K562 (cell line): Measurements from ENCODE around the gene ARL8A. TPM values are rescaled to one million over a fixed set of nuclear protein-coding genes. Genes with fewer than 3 reads are reported as not detected.

Experiments used
- ATF3 ChIP-seq, 2 experiments: fragments of 450-650 bp in 1 of 2; sonication (generic) in 1 of 2; formaldehyde crosslinking in 1 of 2; IDR thresholded peaks in 1 of 2; conservative IDR thresholded peaks in 1 of 2; 2 replicates each; pipeline versions ENCODE4 v1.6.1 to v1.8.1; 2016 to 2023; ENCODE audit warnings: mild to moderate bottlenecking in 2 of 2, moderate library complexity in 2 of 2, inconsistent platforms in 1 of 2, missing genetic modification reagents in 1 of 2
- BDP1 ChIP-seq: IDR thresholded peaks from 3 replicates; pipeline ENCODE4 v1.6.1; 2011; ENCODE audit not compliant: insufficient read length, insufficient read depth
- CBFA2T2 ChIP-seq: fragments of 450-650 bp; conservative IDR thresholded peaks from 2 replicates; pipeline ENCODE4 v1.6.1; 2017; ENCODE audit warnings: mild to moderate bottlenecking
- CXXC5 ChIP-seq: fragments of 250-450 bp; sonication (Bioruptor Pico); IDR thresholded peaks from 2 replicates; pipeline ENCODE4 v1.8.0; 2022; ENCODE audit warnings: inconsistent platforms, mild to moderate bottlenecking, moderate library complexity
- EWSR1 ChIP-seq: fragments of 450-650 bp; IDR thresholded peaks from 2 replicates; pipeline ENCODE4 v1.6.1; 2018; ENCODE audit warnings: borderline replicate concordance, mild to moderate bottlenecking, low read depth, moderate library complexity; ENCODE audit not compliant: partially characterized antibody
- GATA2 ChIP-seq: sonication (generic); formaldehyde crosslinking; IDR thresholded peaks from 2 replicates; pipeline ENCODE4 v1.4.0; 2020; ENCODE audit warnings: mild to moderate bottlenecking, missing genetic modification reagents
- HBP1 ChIP-seq: fragments of 450-650 bp; formaldehyde crosslinking; IDR thresholded peaks from 2 replicates; pipeline ENCODE4 v1.4.0; 2022; ENCODE audit warnings: missing genetic modification characterization
- KDM1A ChIP-seq, 2 experiments: fragments of 450-650 bp; IDR thresholded peaks; 2 replicates each; pipeline ENCODE4 v1.6.1; 2016; ENCODE audit warnings: mild to moderate bottlenecking in 2 of 2
- KLF16 ChIP-seq: IDR thresholded peaks from 2 replicates; pipeline ENCODE4 v1.6.1; 2016; ENCODE audit warnings: antibody characterized with exemption
- MAFF ChIP-seq: IDR thresholded peaks from 2 replicates; pipeline ENCODE4 v1.6.1; 2012; ENCODE audit warnings: low read length, improper control_type of control experiment
- MAZ ChIP-seq, 2 experiments: fragments of 450-650 bp in 1 of 2; sonication (generic) in 1 of 2; formaldehyde crosslinking; IDR thresholded peaks in 1 of 2; conservative IDR thresholded peaks in 1 of 2; 2 replicates each; pipeline versions ENCODE4 v1.4.0 to v1.5.0; 2020; ENCODE audit warnings: mild to moderate bottlenecking in 1 of 2, missing genetic modification reagents in 1 of 2
- MEF2D ChIP-seq: conservative IDR thresholded peaks from 2 replicates; pipeline ENCODE4 v1.6.1; 2016; ENCODE audit warnings: low read depth, missing genetic modification characterization, missing compliant biosample characterization
- NCOR1 ChIP-seq: fragments of 450-650 bp; IDR thresholded peaks from 2 replicates; pipeline ENCODE4 v1.6.1; 2016; ENCODE audit warnings: mild to moderate bottlenecking, moderate library complexity
- NEUROD1 ChIP-seq: fragments of 150-350 bp; IDR thresholded peaks from 2 replicates; pipeline ENCODE4 v1.6.1; 2014; ENCODE audit warnings: borderline replicate concordance, low read length, low read depth; ENCODE audit not compliant: partially characterized antibody
- NR2C2 ChIP-seq, 2 experiments: fragments of 200-800 bp in 1 of 2; sonication (Bioruptor generic) in 1 of 2; sonication (generic) in 1 of 2; formaldehyde crosslinking in 1 of 2; IDR thresholded peaks; 2 replicates each; pipeline versions ENCODE4 v1.6.1 to v1.8.0; 2016 to 2022; ENCODE audit warnings: mild to moderate bottlenecking in 1 of 2, missing compliant biosample characterization in 1 of 2, missing genetic modification characterization in 1 of 2, missing genetic modification reagents in 1 of 2
- PCBP1 ChIP-seq: fragments of 200-400 bp; formaldehyde crosslinking; IDR thresholded peaks from 2 replicates; pipeline ENCODE4 v1.6.1; 2018; ENCODE audit warnings: mild to moderate bottlenecking, low read depth, low read length; ENCODE audit not compliant: poor library complexity, severe bottlenecking
- RBM17 ChIP-seq: fragments of 200-400 bp; formaldehyde crosslinking; IDR thresholded peaks from 2 replicates; pipeline ENCODE4 v1.6.1; 2017; ENCODE audit warnings: low read depth, mild to moderate bottlenecking, low read length, borderline replicate concordance
- SMAD4 ChIP-seq: fragments of 250-450 bp; sonication (Bioruptor Pico); conservative IDR thresholded peaks from 2 replicates; pipeline ENCODE4 v1.8.0; 2021; ENCODE audit warnings: inconsistent platforms, mild to moderate bottlenecking, moderate library complexity
- SMC3 ChIP-seq: conservative IDR thresholded peaks from 2 replicates; pipeline ENCODE4 v1.6.1; 2011; ENCODE audit warnings: low read depth, low read length, improper control_type of control experiment; ENCODE audit not compliant: insufficient read depth
- SPI1 ChIP-seq: IDR thresholded peaks from 2 replicates; pipeline ENCODE4 v1.6.1; 2011; ENCODE audit warnings: low read depth, low read length, control low read depth, borderline replicate concordance
- TARDBP ChIP-seq: fragments of 450-650 bp; IDR thresholded peaks from 2 replicates; pipeline ENCODE4 v1.6.1; 2016
- U2AF1 ChIP-seq: fragments of 200-400 bp; formaldehyde crosslinking; optimal IDR thresholded peaks from 2 replicates; pipeline ENCODE3; 2017; ENCODE audit warnings: mild to moderate bottlenecking, low read depth, low read length, moderate library complexity
- ZC3H4 ChIP-seq: sonication (generic); formaldehyde crosslinking; IDR thresholded peaks from 2 replicates; pipeline ENCODE4 v1.9.0; 2021; ENCODE audit warnings: missing genetic modification reagents, borderline replicate concordance
- ZNF75A ChIP-seq: fragments of 450-650 bp; formaldehyde crosslinking; IDR thresholded peaks from 2 replicates; pipeline ENCODE4 v1.4.0; 2020; ENCODE audit warnings: mild to moderate bottlenecking
- ZNF778 ChIP-seq: fragments of 450-650 bp; formaldehyde crosslinking; IDR thresholded peaks from 2 replicates; pipeline ENCODE4 v1.4.0; 2020; ENCODE audit warnings: mild to moderate bottlenecking, moderate library complexity
- ZNF830 ChIP-seq: fragments of 250-450 bp; sonication (Bioruptor Pico); IDR thresholded peaks from 2 replicates; pipeline ENCODE4 v1.5.0; 2021; ENCODE audit warnings: mild to moderate bottlenecking
- polyA plus RNA-seq, 8 experiments: library from polyadenylated mRNA; depleted of rRNA in 4 of 8; stranded (reverse) in 5 of 8; unstranded in 3 of 8; fragments of >200 nt; fragmentation: Nextera tagmentation in 2 of 8; fragmentation: Illumina TruSeq in 1 of 8; extraction: Ambion mirVana in 2 of 8; extraction: Trizol in 1 of 8; gene quantifications; 2 replicates each; pipeline versions ENCODE4 v1.2.1 to v1.2.3, GENCODE V29; 2011 to 2014; ENCODE audit warnings: inconsistent platforms in 1 of 8, missing spikeins in 1 of 8
- total RNA-seq, 7 experiments: library from RNA; depleted of rRNA in 6 of 7; stranded (reverse); fragments of >200 nt in 6 of 7; fragmentation: Illumina TruSeq in 2 of 7; extraction: Trizol in 2 of 7; gene quantifications; 2 replicates each; pipeline versions ENCODE4 v1.2.1 to v1.2.3, GENCODE V29; 2011 to 2021; ENCODE audit warnings: low replicate concordance in 1 of 7
- TF ChIP-seq, protein P1 (sequence below): fragments of 450-650 bp; IDR thresholded peaks from 2 replicates; pipeline ENCODE4 v1.6.1; 2016; ENCODE audit warnings: missing biosample characterization, missing genetic modification characterization

ARL8A gene
- total and polyA plus RNA-seq, 9 of the 15 experiments (the other 6 are each of a cell fraction or from before 2014, with no cell fraction given): 0.17 to 27.3 (median 15.6) TPM

DNA sequence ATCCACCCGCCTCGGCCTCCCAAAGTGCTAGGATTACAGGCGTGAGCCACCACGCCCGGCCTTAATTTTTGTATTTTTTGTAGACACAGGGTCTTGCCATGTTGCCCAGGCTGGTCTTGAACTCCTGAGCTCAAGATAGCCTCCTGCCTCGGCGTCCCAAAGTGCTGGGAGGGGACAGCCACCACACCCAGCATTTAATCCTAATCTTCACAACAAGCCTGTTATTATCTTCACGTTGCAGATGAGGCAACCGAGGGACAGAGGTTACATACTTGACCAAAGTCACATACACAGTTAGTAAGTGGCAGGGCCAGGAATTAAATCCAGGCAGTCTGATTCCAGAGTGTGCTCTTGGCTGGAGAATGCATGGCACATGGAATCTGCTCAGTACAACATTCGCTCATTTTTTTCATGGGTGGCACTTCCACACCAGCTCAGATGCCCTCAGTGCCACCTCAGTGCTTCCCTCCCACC, 26.6 kb downstream of the ARL8A start (continued):
- TF ChIP-seq BDP1: no peak
- TF ChIP-seq MEF2D (tag): no peak
- 0 out of 2 replicates have a peak, but pooled peaks have one; percentile 15 for TF ChIP-seq SMC3
- peak; percentile 80; the same call in 1 of the 2 replicates for TF ChIP-seq TARDBP
- TF ChIP-seq SMAD4 (CRISPR knock-in tag): peak; percentile 68
- peak; percentile 85 for TF ChIP-seq CXXC5 (CRISPR knock-in tag)
- TF ChIP-seq NEUROD1: no peak
- no peak for TF ChIP-seq ZNF830
- TF ChIP-seq, protein P1, sequence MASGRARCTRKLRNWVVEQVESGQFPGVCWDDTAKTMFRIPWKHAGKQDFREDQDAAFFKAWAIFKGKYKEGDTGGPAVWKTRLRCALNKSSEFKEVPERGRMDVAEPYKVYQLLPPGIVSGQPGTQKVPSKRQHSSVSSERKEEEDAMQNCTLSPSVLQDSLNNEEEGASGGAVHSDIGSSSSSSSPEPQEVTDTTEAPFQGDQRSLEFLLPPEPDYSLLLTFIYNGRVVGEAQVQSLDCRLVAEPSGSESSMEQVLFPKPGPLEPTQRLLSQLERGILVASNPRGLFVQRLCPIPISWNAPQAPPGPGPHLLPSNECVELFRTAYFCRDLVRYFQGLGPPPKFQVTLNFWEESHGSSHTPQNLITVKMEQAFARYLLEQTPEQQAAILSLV (tag): peak; percentile 66; the same call in 1 of the 2 replicates
- no peak for TF ChIP-seq PCBP1
- peak; percentile 90 for TF ChIP-seq NCOR1
- TF ChIP-seq NR2C2 (CRISPR knock-in tag; IDR thresholded peaks at IDR 0.05): peak; percentile 33; the same call in 1 of the 2 replicates
- TF ChIP-seq NR2C2 (tag; IDR thresholded peaks at IDR 0.05): peak; percentile 72
- TF ChIP-seq U2AF1: no peak
- TF ChIP-seq EWSR1: no peak
- TF ChIP-seq GATA2: peak; percentile 78
- TF ChIP-seq HBP1: no peak
- no peak for TF ChIP-seq ZC3H4 (CRISPR knock-in tag)
- peak in 1 of 2 experiments; percentile 62; a peak in 3 of 4 replicates for TF ChIP-seq MAZ (CRISPR knock-in tag; conservative IDR thresholded peaks at IDR 0.05 in 1 of 2, IDR thresholded peaks at IDR 0.05 in 1 of 2)
- peak; percentile 95 to 97 for TF ChIP-seq KDM1A (IDR thresholded peaks at IDR 0.05)
- no peak for TF ChIP-seq ZNF778 (CRISPR knock-in tag)
- no peak for TF ChIP-seq SPI1
- peak; percentile 85 for TF ChIP-seq KLF16
- no peak for TF ChIP-seq ZNF75A (CRISPR knock-in tag)
- TF ChIP-seq RBM17: no peak
- peak; percentile 91 for TF ChIP-seq CBFA2T2
- peak; percentile 89 for TF ChIP-seq ATF3 (IDR thresholded peaks at IDR 0.05)
- TF ChIP-seq ATF3 (CRISPR knock-in tag; conservative IDR thresholded peaks at IDR 0.05): 0 out of 2 replicates have a peak, but pooled peaks have one; percentile 22
- TF ChIP-seq MAFF: no peak
